GM15510 (cell line): ENCODE results near the gene MAGEA2B.
"Not testable (repeated sequence)": the region's sequence is repeated elsewhere in the genome, so short reads cannot be mapped to it uniquely, and the experiment has no call there.

Experiments
- POLR2A ChIP-seq: IDR thresholded peaks from 3 replicates; pipeline ENCODE4 v1.6.1; 2011; ENCODE audit warnings: borderline replicate concordance; ENCODE audit not compliant: insufficient read length; ENCODE audit errors: extremely low read depth

MAGEA2B gene, protein sequence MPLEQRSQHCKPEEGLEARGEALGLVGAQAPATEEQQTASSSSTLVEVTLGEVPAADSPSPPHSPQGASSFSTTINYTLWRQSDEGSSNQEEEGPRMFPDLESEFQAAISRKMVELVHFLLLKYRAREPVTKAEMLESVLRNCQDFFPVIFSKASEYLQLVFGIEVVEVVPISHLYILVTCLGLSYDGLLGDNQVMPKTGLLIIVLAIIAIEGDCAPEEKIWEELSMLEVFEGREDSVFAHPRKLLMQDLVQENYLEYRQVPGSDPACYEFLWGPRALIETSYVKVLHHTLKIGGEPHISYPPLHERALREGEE

DNA sequence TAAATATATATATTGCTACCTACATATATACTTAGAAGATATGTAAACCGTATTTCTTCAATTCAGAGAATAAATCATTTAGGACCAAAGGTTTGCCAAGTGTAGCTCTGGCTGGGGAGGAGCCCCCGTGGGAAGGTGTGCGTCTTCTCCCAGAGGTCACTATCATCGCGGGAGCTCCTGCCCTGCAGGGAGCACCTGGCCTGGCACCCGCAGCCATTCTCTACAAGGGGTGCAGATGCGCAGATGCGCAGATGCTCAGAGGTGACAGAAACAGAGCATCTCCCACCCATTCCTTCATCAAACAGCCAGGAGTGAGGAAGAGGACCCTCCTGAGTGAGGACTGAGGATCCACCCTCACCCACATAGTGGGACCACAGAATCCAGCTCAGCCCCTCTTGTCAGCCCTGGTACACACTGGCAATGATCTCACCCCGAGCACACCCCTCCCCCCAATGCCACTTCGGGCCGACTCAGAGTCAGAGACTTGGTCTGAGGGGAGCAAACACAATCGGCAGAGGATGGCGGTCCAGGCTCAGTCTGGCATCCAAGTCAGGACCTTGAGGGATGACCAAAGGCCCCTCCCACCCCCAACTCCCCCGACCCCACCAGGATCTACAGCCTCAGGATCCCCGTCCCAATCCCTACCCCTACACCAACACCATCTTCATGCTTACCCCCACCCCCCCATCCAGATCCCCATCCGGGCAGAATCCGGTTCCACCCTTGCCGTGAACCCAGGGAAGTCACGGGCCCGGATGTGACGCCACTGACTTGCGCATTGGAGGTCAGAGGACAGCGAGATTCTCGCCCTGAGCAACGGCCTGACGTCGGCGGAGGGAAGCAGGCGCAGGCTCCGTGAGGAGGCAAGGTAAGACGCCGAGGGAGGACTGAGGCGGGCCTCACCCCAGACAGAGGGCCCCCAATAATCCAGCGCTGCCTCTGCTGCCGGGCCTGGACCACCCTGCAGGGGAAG is at the start of gene MAGEA2B:
Gene MAGEA2B (plus strand): TSS at position 814 of the 973 bp plus-strand sequence. CDS start 2,479 bp downstream, outside the sequence.
- TF ChIP-seq POLR2A: not testable (repeated sequence)

DNA sequence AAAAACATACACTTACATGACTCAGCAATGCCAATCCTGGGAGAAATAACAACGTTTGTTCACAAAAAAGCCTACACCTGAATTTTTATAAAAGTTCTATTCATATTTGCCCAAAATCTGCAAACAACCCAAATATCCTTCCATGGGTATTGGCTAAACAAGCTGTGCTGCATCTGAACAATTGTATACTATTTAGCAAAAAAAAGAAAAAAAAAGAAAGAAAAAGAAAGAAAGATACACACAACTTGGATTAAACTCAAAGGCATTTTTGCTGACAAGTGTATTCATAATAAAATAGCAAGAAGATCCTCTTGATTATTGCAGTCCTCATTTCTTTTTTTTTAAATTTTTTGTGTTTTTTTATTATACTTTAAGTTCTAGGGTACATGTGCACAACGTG is 40.3 kb upstream of the MAGEA2B start:
- no peak for TF ChIP-seq POLR2A

DNA sequence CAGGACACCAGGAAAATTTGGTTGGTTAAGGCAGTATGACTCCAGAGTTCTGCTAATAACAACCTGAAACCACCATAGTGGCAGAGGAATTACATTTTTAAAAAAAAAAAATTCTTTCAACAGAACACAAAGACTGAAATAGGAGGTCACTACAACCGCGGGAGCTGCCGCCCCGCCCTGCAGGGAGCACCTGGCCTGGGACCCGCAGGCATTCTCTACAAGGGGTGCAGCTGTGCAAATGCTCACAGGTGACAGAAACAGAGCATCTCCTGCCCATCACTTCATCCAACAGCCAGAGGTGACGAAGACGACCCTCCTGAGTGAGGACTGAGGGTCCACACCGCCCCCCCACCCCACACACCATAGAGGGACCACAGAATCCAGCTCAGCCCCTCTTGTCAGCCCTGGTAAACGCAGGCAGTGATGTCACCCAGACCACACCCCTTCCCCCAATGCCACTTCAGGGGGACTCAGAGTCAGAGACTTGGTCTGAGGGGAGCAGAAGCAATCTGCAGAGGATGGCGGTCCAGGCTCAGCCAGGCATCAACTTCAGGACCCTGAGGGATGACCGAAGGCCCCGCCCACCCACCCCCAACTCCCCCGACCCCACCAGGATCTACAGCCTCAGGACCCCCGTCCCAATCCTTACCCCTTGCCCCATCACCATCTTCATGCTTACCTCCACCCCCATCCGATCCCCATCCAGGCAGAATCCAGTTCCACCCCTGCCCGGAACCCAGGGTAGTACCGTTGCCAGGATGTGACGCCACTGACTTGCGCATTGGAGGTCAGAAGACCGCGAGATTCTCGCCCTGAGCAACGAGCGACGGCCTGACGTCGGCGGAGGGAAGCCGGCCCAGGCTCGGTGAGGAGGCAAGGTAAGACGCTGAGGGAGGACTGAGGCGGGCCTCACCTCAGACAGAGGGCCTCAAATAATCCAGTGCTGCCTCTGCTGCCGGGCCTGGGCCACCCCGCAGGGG is 16.2 kb upstream of the MAGEA2B start, which contains the start of gene MAGEA3:
Gene MAGEA3 (plus strand): TSS at position 843 of the 980 bp plus-strand sequence. CDS start 2,039 bp downstream, outside the sequence.
- TF ChIP-seq POLR2A: not testable (repeated sequence)

DNA sequence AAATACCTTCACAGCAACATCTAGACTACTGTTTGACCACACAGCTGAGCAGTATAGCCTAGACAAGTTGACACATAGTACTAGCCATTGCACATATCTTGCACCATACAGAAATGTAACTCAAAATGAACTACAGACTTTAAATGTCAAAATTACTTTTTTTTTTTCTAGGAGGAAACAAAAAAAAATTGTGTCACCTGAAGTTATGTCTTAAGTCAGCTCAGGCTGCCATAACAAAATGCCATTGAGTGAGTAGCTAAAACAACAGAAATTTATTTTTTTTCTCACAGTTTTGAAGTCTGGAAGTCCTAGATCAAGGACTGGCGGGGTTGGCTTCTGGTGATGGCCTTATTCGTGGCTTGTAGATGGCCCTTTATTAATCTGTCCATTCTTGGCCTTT is 5.3 kb upstream of the MAGEA2B start, which contains the start of gene CSAG2:
Gene CSAG2 (minus strand): TSS at position 101 of the 400 bp plus-strand sequence. CDS start 161 bp downstream, outside the sequence.
- TF ChIP-seq POLR2A: not testable (repeated sequence)

DNA sequence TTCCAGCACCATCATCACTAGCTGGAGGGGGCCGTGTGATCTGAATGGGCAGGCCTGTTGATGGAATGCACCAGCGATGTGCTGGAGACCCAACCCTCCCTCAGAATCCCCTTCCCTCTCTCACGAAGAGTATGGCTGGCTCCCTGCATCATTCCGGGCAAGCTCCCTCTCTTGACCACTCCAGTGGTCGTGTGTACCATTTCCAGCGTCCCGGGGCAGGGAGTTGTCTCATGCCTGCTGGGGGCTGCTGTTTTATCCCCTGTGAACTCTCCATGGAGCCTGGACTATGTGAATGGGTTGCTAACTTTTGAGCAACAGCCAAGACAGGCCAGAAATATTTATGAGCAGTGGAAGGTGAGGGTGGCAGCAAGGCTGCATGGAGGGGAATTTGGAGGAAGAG is 11.0 kb downstream of the MAGEA2B start:
- TF ChIP-seq POLR2A: no peak

DNA sequence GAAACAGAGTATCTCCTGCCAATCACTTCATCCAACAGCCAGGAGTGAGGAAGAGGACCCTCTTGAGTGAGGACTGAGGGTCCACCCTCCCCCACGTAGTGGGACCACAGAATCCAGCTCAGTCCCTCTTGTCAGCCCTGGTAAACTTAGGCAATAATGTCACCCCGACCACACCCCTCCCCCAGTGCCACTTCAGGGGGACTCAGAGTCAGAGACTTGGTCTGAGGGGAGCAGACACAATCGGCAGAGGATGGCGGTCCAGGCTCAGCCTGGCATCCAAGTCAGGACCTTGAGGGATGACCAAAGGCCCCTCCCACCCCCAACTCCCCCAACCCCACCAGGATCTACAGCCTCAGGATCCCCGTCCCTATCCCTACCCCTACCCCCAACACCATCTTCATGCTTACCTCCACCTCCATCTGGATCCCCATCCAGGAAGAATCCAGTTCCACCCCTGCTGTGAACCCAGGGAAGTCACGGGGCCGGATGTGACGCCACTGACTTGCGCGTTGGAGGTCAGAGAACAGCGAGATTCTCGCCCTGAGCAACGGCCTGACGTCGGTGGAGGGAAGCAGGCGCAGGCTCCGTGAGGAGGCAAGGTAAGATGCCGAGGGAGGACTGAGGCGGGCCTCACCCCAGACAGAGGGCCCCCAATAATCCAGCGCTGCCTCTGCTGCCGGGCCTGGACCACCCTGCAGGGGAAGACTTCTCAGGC is 19.0 kb downstream of the MAGEA2B start, which contains the start of the genes CSAG1 and MAGEA12:
Gene CSAG1 (minus strand): TSS at position 461 of the 715 bp plus-strand sequence. CDS start 1,261 bp downstream, outside the sequence.
Gene MAGEA12 (plus strand): TSS at position 497 of the 715 bp plus-strand sequence. CDS start 2,405 bp downstream, outside the sequence.
- no peak for TF ChIP-seq POLR2A

DNA sequence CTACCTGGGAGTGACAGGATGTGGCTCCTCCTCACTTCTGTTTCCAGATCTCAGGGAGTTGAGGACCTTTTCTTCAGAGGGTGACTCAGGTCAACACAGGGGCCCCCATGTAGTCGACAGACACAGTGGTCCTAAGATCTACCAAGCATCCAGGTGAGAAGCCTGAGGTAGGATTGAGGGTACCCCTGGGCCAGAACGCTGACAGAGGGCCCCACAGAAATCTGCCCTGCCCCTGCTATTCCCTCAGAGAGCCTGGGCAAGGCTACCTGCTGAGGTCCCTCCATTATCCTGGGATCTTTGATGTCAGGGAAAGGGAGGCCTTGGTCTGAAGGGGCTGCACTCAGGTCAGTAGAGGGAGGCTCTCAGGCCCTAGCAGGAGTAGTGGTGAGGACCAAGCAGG is 20.7 kb downstream of the MAGEA2B start:
- TF ChIP-seq POLR2A: no peak

DNA sequence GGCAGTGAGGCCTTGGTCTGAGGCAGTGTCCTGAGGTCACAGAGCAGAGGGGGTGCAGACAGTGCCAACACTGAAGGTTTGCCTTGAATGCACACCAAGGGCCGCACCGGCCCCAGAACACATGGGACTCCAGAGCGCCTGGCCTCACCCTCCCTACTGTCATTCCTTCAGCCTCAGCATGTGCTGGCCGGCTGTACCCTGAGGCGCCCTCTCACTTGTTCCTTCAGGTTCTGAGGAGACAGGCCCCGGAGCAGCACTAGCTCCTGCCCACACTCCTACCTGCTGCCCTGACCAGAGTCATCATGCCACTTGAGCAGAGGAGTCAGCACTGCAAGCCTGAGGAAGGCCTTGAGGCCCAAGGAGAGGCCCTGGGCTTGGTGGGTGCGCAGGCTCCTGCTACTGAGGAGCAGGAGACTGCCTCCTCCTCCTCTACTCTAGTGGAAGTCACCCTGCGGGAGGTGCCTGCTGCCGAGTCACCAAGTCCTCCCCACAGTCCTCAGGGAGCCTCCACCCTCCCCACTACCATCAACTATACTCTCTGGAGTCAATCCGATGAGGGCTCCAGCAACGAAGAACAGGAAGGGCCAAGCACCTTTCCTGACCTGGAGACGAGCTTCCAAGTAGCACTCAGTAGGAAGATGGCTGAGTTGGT is 21.6 kb downstream of the MAGEA2B start:
- TF ChIP-seq POLR2A: no peak

DNA sequence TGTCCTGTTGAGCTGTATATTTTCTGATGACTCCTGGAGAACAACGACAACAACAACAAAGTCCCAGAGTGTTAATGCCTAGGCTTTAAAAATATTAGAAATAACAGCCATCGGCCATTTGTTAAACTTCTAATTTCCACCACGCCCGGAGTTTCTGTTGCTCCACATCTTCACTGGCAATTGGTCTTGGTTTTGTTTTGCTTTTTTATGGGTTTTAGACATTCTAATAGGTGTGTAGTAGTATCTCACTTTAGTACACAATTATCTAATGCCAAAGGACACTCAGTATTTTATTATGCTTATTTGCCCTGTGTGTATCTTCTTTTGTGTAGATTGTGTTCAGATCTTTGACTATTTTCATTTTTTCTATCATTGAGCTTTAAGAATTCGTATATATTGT is 24.1 kb downstream of the MAGEA2B start:
- no peak for TF ChIP-seq POLR2A

DNA sequence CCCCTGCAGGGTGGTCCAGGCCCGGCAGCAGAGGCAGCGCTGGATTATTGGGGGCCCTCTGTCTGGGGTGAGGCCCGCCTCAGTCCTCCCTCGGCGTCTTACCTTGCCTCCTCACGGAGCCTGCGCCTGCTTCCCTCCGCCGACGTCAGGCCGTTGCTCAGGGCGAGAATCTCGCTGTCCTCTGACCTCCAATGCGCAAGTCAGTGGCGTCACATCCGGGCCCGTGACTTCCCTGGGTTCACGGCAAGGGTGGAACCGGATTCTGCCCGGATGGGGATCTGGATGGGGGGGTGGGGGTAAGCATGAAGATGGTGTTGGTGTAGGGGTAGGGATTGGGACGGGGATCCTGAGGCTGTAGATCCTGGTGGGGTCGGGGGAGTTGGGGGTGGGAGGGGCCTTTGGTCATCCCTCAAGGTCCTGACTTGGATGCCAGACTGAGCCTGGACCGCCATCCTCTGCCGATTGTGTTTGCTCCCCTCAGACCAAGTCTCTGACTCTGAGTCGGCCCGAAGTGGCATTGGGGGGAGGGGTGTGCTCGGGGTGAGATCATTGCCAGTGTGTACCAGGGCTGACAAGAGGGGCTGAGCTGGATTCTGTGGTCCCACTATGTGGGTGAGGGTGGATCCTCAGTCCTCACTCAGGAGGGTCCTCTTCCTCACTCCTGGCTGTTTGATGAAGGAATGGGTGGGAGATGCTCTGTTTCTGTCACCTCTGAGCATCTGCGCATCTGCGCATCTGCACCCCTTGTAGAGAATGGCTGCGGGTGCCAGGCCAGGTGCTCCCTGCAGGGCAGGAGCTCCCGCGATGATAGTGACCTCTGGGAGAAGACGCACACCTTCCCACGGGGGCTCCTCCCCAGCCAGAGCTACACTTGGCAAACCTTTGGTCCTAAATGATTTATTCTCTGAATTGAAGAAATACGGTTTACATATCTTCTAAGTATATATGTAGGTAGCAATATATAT is 39.5 kb downstream of the MAGEA2B start, which contains the start of gene MAGEA2:
Gene MAGEA2 (minus strand): TSS at position 157 of the 965 bp plus-strand sequence. CDS start 2,479 bp downstream, outside the sequence.
- not testable (repeated sequence) for TF ChIP-seq POLR2A

DNA sequence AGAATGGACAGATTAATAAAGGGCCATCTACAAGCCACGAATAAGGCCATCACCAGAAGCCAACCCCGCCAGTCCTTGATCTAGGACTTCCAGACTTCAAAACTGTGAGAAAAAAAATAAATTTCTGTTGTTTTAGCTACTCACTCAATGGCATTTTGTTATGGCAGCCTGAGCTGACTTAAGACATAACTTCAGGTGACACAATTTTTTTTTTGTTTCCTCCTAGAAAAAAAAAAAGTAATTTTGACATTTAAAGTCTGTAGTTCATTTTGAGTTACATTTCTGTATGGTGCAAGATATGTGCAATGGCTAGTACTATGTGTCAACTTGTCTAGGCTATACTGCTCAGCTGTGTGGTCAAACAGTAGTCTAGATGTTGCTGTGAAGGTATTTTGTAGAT is 44.5 kb downstream of the MAGEA2B start, which contains the start of gene CSAG3:
Gene CSAG3 (plus strand): TSS at position 301 of the 400 bp plus-strand sequence.
- not testable (repeated sequence) for TF ChIP-seq POLR2A
